Peyer's patch (tissue), 4 donors: Measurements from ENCODE around the gene WIPF1. TPM values are rescaled to one million over a fixed set of nuclear protein-coding genes. Genes with fewer than 3 reads are reported as not detected.

Experiments
- DNase-seq, 3 donors: peaks; one replicate each; pipeline ENCODE4 v3.0.0-alpha.2; 2017 to 2019
- H3K27ac ChIP-seq, 4 donors: fragments of 200-600 bp; sonication (generic); one replicate each; pipeline ENCODE4 v1.5.1; 2016 to 2019
- H3K27me3 ChIP-seq, 2 donors: fragments of 200-600 bp; sonication (generic); one replicate each; pipeline ENCODE4 v1.5.1; 2019
- H3K36me3 ChIP-seq, 3 donors: fragments of 200-600 bp; sonication (generic); one replicate each; pipeline ENCODE4 v1.5.1; 2016 to 2019
- H3K4me1 ChIP-seq, 4 donors: fragments of 200-600 bp; sonication (generic); one replicate each; pipeline ENCODE4 v1.5.1; 2016 to 2019
- H3K4me3 ChIP-seq, 4 donors: fragments of 200-600 bp; sonication (generic); 1 replicate in 3 of 4; 2 replicates in 1 of 4; pipeline ENCODE4 v1.5.1; 2016 to 2019; ENCODE audit warnings: mild to moderate bottlenecking in 1 of 4
- H3K9me3 ChIP-seq, 4 donors: fragments of 200-600 bp; sonication (generic); one replicate each; pipeline ENCODE4 v1.5.1; 2016 to 2019; ENCODE audit warnings: mild to moderate bottlenecking in 1 of 4
- POLR2A ChIP-seq, 2 donors: fragments of 450-650 bp; IDR thresholded peaks; one replicate each; pipeline ENCODE4 v1.5.1; 2017; ENCODE audit warnings: antibody characterized with exemption in 2 of 2, mild to moderate bottlenecking in 2 of 2, moderate library complexity in 2 of 2
- total RNA-seq, 4 donors: library from RNA; depleted of rRNA; stranded (reverse); fragments of >200 nt; gene quantifications; one replicate each; pipeline ENCODE4 v1.1.0, GENCODE V29; 2016
- TF ChIP-seq, protein P1 (sequence below), 6 experiments: fragments of 450-650 bp in 4 of 6; fragments of 200-600 bp in 2 of 6; sonication (generic) in 1 of 6; IDR thresholded peaks; one replicate each; pipeline ENCODE4 v1.5.1; 2017 to 2019; ENCODE audit warnings: antibody characterized with exemption in 6 of 6, mild to moderate bottlenecking in 3 of 6, moderate library complexity in 1 of 6

The WIPF1 gene
- total RNA-seq, 4 donors from 2014 or later, result 7.4 to 81.7 (median 17.3) TPM

DNA sequence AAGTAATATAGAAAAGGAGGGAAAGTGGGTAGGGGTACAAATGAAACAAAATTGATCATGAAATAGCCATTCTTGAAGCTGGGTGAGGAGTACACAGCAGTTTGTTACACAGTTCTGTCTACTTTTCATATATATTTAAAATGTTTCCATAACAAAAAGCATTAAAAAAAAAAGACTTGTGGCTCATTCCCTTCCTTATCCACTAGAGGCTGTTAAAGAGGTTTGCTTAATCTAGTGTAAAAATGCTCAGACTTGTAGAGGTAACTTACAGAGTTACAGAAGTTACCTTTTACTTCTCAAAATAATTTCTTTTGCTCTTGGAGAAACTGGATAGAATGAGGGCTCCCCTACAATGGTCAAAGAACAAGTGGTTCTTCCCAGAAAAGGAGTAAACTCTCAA, 8.1 kb upstream of the WIPF1 start:
- no peak overlapping the region for H3K4me3 ChIP-seq
- no peaks in the 10 kb centered on the region for H3K9me3 ChIP-seq
- no peak overlapping the region for H3K27ac ChIP-seq
- H3K27me3 ChIP-seq, result no peaks in the 10 kb centered on the region
- no peak for DNase-seq
- H3K36me3 ChIP-seq, result no peaks in the 10 kb centered on the region
- no peak for TF ChIP-seq POLR2A (IDR thresholded peaks at IDR 0.05)
- TF ChIP-seq, protein P1, sequence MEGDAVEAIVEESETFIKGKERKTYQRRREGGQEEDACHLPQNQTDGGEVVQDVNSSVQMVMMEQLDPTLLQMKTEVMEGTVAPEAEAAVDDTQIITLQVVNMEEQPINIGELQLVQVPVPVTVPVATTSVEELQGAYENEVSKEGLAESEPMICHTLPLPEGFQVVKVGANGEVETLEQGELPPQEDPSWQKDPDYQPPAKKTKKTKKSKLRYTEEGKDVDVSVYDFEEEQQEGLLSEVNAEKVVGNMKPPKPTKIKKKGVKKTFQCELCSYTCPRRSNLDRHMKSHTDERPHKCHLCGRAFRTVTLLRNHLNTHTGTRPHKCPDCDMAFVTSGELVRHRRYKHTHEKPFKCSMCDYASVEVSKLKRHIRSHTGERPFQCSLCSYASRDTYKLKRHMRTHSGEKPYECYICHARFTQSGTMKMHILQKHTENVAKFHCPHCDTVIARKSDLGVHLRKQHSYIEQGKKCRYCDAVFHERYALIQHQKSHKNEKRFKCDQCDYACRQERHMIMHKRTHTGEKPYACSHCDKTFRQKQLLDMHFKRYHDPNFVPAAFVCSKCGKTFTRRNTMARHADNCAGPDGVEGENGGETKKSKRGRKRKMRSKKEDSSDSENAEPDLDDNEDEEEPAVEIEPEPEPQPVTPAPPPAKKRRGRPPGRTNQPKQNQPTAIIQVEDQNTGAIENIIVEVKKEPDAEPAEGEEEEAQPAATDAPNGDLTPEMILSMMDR (IDR thresholded peaks at IDR 0.05), result peak in 4 of 6 experiments; percentile 17 to 30 (median 28)
- peaks cover 0 to 14% (median 7%) of the 10 kb centered on the region in 4 donors for H3K4me1 ChIP-seq

DNA sequence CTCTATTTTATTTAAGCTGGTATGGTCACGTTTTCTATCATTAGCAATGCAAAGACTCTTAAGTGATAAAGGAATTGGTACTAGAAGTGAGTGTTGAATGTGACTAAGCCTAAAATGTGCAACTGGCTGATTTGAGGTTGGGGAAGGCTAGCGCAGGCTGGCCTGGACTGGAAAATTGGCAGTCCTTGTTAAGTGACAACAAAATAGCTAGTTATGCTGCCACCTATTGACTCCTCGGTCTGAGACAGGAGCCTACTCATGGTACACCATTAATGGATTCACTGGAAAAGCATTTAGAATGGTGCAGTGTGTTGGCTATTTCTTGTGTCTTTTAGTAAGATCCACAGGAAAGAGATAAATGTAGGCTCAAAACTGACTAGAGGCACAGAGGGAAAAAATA, 5.7 kb upstream of the WIPF1 start:
- peak in 2 of 3 donors; percentile 70 to 83 for DNase-seq
- H3K4me1 ChIP-seq, result peaks cover 0 to 14% (median 10%) of the 10 kb centered on the region in 4 donors

DNA sequence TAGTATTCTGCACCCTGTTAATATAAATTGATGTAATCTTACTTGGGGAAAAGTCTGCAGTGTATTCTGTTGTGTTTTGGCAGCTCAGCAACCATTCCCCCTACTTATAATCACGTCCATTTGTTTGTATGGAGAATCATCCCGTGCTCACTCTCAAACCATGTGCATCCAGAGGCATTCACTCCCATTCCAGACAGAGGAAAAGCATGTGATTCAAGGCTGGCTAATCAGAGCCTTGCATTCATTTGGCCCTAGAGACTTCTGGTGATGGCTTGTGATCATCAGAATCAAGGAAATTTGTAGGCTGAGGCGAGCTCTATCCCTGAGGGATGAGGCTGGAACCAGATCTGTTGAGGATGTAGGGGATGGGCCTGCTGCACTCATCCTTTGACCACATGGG, 5.1 kb upstream of the WIPF1 start:
- H3K4me1 ChIP-seq, result peaks cover 0 to 13% (median 10%) of the 10 kb centered on the region in 4 donors
- H3K27me3 ChIP-seq, result no peaks in the 10 kb centered on the region
- H3K4me3 ChIP-seq, result no peak overlapping the region
- no peak overlapping the region for H3K27ac ChIP-seq
- no peak for TF ChIP-seq POLR2A (IDR thresholded peaks at IDR 0.05)
- TF ChIP-seq, protein P1 (IDR thresholded peaks at IDR 0.05), result no peak
- no peaks in the 10 kb centered on the region for H3K9me3 ChIP-seq
- DNase-seq, result no peak
- H3K36me3 ChIP-seq, result no peaks in the 10 kb centered on the region

More for the DNA sequence above, 5.7 kb upstream of the WIPF1 start:
- Histone ChIP-seq H3K4me3 (no peak overlapping the region), H3K27me3 (no peaks in the 10 kb centered on the region), H3K36me3 (no peaks in the 10 kb centered on the region), H3K27ac (no peak overlapping the region), H3K9me3 (no peaks in the 10 kb centered on the region)
- no peak for TF ChIP-seq POLR2A (IDR thresholded peaks at IDR 0.05)
- TF ChIP-seq, protein P1 (IDR thresholded peaks at IDR 0.05), result peak; percentile 22 to 55 (median 48)

DNA sequence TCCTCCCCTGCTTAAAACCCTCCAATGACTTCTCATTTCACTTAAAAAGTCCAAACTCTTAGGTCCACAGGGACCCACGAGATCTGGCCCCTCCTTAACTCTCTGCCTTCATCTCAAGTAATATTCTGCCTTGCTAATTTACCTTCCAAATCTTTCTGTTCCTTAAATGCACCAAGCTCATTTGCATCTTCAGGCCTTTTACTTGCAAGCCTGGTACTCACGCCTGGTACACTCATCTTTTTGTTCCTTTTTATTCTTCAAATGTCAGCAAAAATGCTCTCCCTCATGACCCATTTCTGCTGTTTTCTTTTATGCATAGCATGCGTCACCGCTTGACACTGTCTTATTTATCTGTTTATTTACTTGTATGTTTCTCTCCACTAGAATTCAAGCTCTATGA, 2.7 kb upstream of the WIPF1 start:
- no peaks in the 10 kb centered on the region for H3K27me3 ChIP-seq
- DNase-seq, result peak in 1 of 3 donors; percentile 44
- TF ChIP-seq, protein P1 (IDR thresholded peaks at IDR 0.05), result no peak
- no peak for TF ChIP-seq POLR2A (IDR thresholded peaks at IDR 0.05)
- no peak overlapping the region for H3K4me3 ChIP-seq
- no peaks in the 10 kb centered on the region for H3K36me3 ChIP-seq
- peak overlapping the region; percentile 39 to 93 (median 67) for H3K27ac ChIP-seq
- no peaks in the 10 kb centered on the region for H3K9me3 ChIP-seq
- peaks cover 0 to 13% (median 6%) of the 10 kb centered on the region in 4 donors for H3K4me1 ChIP-seq

DNA sequence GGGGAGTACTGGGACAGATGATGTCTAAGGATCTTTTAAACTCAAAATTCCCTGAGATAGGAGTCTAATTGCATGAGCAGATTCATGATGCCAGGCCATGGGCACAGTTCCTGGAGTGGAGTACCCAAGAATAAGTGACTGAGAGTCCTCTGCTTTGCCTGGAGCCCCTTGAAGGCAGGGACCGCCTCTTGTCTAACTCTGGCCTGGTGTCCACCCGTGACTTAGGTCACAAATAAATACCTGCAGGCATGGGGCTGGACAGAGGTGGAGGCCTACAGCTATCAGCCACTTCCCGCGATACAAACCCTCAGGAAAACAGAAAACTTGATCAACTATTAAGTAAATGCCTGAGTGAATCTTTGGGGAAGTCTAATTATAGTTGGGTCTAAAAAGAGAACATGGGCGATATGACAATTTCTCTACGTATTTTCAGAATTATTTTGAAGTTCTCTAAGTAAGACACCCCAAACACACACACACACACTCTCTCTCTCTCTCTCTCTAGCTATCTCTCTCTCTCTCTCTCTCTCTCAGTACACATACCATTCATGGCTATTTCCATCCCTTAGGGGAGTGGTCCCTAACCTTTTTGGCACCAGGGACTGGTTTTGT, 1.8 kb upstream of the WIPF1 start:
- Histone ChIP-seq H3K36me3 (no peaks in the 10 kb centered on the region), H3K4me3 (no peak overlapping the region), H3K9me3 (no peaks in the 10 kb centered on the region), H3K4me1 (peaks cover 0 to 13% (median 6%) of the 10 kb centered on the region in 4 donors), H3K27me3 (no peaks in the 10 kb centered on the region), H3K27ac (peak overlapping the region; percentile 39 to 93 (median 67))
- TF ChIP-seq, protein P1 (IDR thresholded peaks at IDR 0.05), result no peak
- no peak for TF ChIP-seq POLR2A (IDR thresholded peaks at IDR 0.05)
- DNase-seq, result no peak
